K562 (cell line): ENCODE data around the gene ZNF644. TPM values are rescaled to one million over a fixed set of nuclear protein-coding genes. Genes with fewer than 3 reads are reported as not detected.

ENCODE experiments used
- ATAC-seq: fragments of 200-7000 bp; cut with Tn5 transposase; 3 replicates; pipeline ENCODE4 v1.9.1; 2020; ENCODE audit warnings: moderate library complexity
- BruUV-seq: library from RNA; stranded (reverse); fragments of 400-500 nt; replicated peaks from 2 replicates; lab custom pipeline; 2021; lab: Mats Ljungman, UMichigan
- CTCF ChIA-PET: fragments of 300-600 bp; formaldehyde crosslinking; extraction: SDS; loops from one replicate; lab custom pipeline; 2021; ENCODE audit warnings: low intra/inter-chr PET ratio; lab: Yijun Ruan, JAX
- POLR2A ChIA-PET: fragments of 300-600, 350-650 bp; sonication (Branson Sonifier 250); formaldehyde crosslinking; extraction: SDS; loops from one replicate; lab custom pipeline; 2021; ENCODE audit warnings: antibody characterized with exemption, inconsistent platforms; lab: Yijun Ruan, JAX
- DNase-seq, 4 experiments: peaks; one replicate each; pipeline versions ENCODE4 v3.0.0 to v3.0.0-alpha.2; 2011 to 2018; ENCODE audit warnings: low spot score in 3 of 4, mixed read lengths in 3 of 4; ENCODE audit errors: extremely low read depth in 1 of 4
- FAIRE-seq: peaks from 2 replicates; lab custom pipeline; 2011; peaks lifted over from hg19 to GRCh38; lab: Jason Lieb, UNC
- H2AFZ ChIP-seq: 2 replicates; pipeline ENCODE4 v1.6.0; 2011; ENCODE audit warnings: low read depth, low read length, control low read depth, inconsistent platforms
- H3K27ac ChIP-seq: fragments of 200-600 bp; 3 replicates; pipeline ENCODE4 v1.8.0; 2011; ENCODE audit warnings: low read depth, mild to moderate bottlenecking, control low read depth, inconsistent platforms, low read length, moderate library complexity, mixed read lengths; ENCODE audit errors: extremely low read depth
- H3K27me3 ChIP-seq, 2 experiments: fragments of 300-600 bp in 1 of 2; 2 replicates in 1 of 2; 3 replicates in 1 of 2; pipeline versions ENCODE4 v1.6.0 to v1.8.0; 2011; ENCODE audit warnings: inconsistent platforms in 2 of 2, low read length in 2 of 2, mild to moderate bottlenecking in 1 of 2, mixed read lengths in 1 of 2, moderate library complexity in 1 of 2; ENCODE audit not compliant: control insufficient read depth in 2 of 2, insufficient read depth in 2 of 2
- H3K36me3 ChIP-seq: fragments of 300-600 bp; 3 replicates; pipeline ENCODE4 v1.8.0; 2011; ENCODE audit warnings: mild to moderate bottlenecking, low read length, inconsistent platforms; ENCODE audit not compliant: control insufficient read depth, insufficient read depth
- H3K4me1 ChIP-seq, 2 experiments: fragments of 200-600 bp in 1 of 2; replicated peaks in 1 of 2; 2 replicates in 1 of 2; 3 replicates in 1 of 2; pipeline versions ENCODE4 v1.5.1 to v1.8.0; 2011; ENCODE audit warnings: inconsistent platforms in 2 of 2, low read length in 2 of 2, mild to moderate bottlenecking in 1 of 2, mixed read lengths in 1 of 2, moderate library complexity in 1 of 2; ENCODE audit not compliant: control insufficient read depth in 2 of 2, insufficient read depth in 2 of 2
- H3K4me2 ChIP-seq: 2 replicates; pipeline ENCODE4 v1.6.1; 2011; ENCODE audit warnings: low read length, control low read depth, inconsistent platforms, mixed read lengths; ENCODE audit not compliant: insufficient read depth
- H3K4me3 ChIP-seq: fragments of 200-600 bp; sonication (generic), shearing (Covaris generic); 2 replicates; pipeline ENCODE4 v1.5.1; 2016; ENCODE audit warnings: control low read depth, inconsistent platforms
- H3K79me2 ChIP-seq: fragments of 200-600 bp; 3 replicates; pipeline ENCODE4 v1.8.0; 2011; ENCODE audit warnings: low read length, inconsistent platforms; ENCODE audit not compliant: control insufficient read depth, insufficient read depth
- H3K9ac ChIP-seq, 2 experiments: 2 replicates each; pipeline versions ENCODE4 v1.6.0 to v1.6.1; 2011; ENCODE audit warnings: low read depth in 2 of 2, low read length in 2 of 2, control low read depth in 1 of 2, inconsistent platforms in 1 of 2, mild to moderate bottlenecking in 1 of 2, mixed read lengths in 1 of 2; ENCODE audit not compliant: insufficient read depth in 1 of 2
- H3K9me1 ChIP-seq: one replicate; pipeline ENCODE4 v1.6.0; 2011; ENCODE audit warnings: inconsistent platforms, mild to moderate bottlenecking, low read length, moderate library complexity; ENCODE audit not compliant: control insufficient read depth, insufficient read depth
- H3K9me3 ChIP-seq: replicated peaks from 2 replicates; pipeline ENCODE4 v1.5.1; 2011; ENCODE audit warnings: low read depth, low read length, inconsistent platforms; ENCODE audit not compliant: control insufficient read depth, insufficient read depth
- H4K20me1 ChIP-seq: replicated peaks from 2 replicates; pipeline ENCODE4 v1.6.1; 2011; ENCODE audit warnings: low read length, inconsistent platforms, mixed read lengths; ENCODE audit not compliant: control insufficient read depth, insufficient read depth
- CLOCK ChIP-seq: fragments of 250-450 bp; sonication (Bioruptor Pico); IDR thresholded peaks from 2 replicates; pipeline ENCODE4 v1.4.0; 2020; ENCODE audit warnings: mild to moderate bottlenecking, moderate library complexity, borderline replicate concordance
- CREB3L1 ChIP-seq: fragments of 450-650 bp; IDR thresholded peaks from 2 replicates; pipeline ENCODE4 v1.6.1; 2014; ENCODE audit warnings: low read depth, mild to moderate bottlenecking, moderate library complexity, borderline replicate concordance
- E2F8 ChIP-seq: fragments of 450-650 bp; IDR thresholded peaks from 2 replicates; pipeline ENCODE4 v1.7.1; 2018; ENCODE audit warnings: mild to moderate bottlenecking, low read depth; ENCODE audit not compliant: partially characterized antibody
- HDAC3 ChIP-seq: fragments of 450-650 bp; IDR thresholded peaks from 2 replicates; pipeline ENCODE4 v1.6.1; 2018; ENCODE audit warnings: borderline replicate concordance, mild to moderate bottlenecking, moderate library complexity; ENCODE audit not compliant: partially characterized antibody
- RBM39 ChIP-seq: fragments of 200-400 bp; formaldehyde crosslinking; optimal IDR thresholded peaks from 2 replicates; pipeline ENCODE3; 2018; ENCODE audit warnings: low read depth, low read length
- SUPT5H ChIP-seq: fragments of 450-650 bp; IDR thresholded peaks from 2 replicates; pipeline ENCODE4 v1.6.1; 2016
- TCFL5 ChIP-seq: fragments of 250-450 bp; sonication (Bioruptor Pico); conservative IDR thresholded peaks from 2 replicates; pipeline ENCODE4 v1.6.1; 2021; ENCODE audit warnings: mild to moderate bottlenecking, moderate library complexity, matching md5 sums
- ZNF121 ChIP-seq: sonication (generic); formaldehyde crosslinking; conservative IDR thresholded peaks from 2 replicates; pipeline ENCODE4 v1.8.0; 2022; ENCODE audit warnings: missing genetic modification reagents
- WGBS: fragments of 100-300 bp; shearing (Covaris generic); methylation state at CpG from one replicate; pipeline ENCODE4 v1.1.6; 2016; ENCODE audit warnings: low coverage, mixed read lengths; ENCODE audit not compliant: insufficient coverage; ENCODE audit errors: missing lambda C conversion rate; 5-methylcytosine and 5-hydroxymethylcytosine counted together
- in situ Hi-C: fragments of 300-500 bp; cut with MboI; formaldehyde crosslinking; loops from 4 replicates; pipeline ENCODE4 v1.15.0; 2018; ENCODE audit warnings: inconsistent platforms, mixed read lengths
- intact Hi-C: fragments of 100-400 bp; cut with micrococcal nuclease; formaldehyde crosslinking; loops from 2 replicates; pipeline ENCODE4 v1.14.2; 2022
- polyA plus RNA-seq, 8 experiments: library from polyadenylated mRNA; depleted of rRNA in 4 of 8; stranded (reverse) in 5 of 8; unstranded in 3 of 8; fragments of >200 nt; fragmentation: Nextera tagmentation in 2 of 8; fragmentation: Illumina TruSeq in 1 of 8; extraction: Ambion mirVana in 2 of 8; extraction: Trizol in 1 of 8; gene quantifications; 2 replicates each; pipeline versions ENCODE4 v1.2.1 to v1.2.3, GENCODE V29; 2011 to 2014; ENCODE audit warnings: inconsistent platforms in 1 of 8, missing spikeins in 1 of 8
- total RNA-seq, 7 experiments: library from RNA; depleted of rRNA in 6 of 7; stranded (reverse); fragments of >200 nt in 6 of 7; fragmentation: Illumina TruSeq in 2 of 7; extraction: Trizol in 2 of 7; gene quantifications; 2 replicates each; pipeline versions ENCODE4 v1.2.1 to v1.2.3, GENCODE V29; 2011 to 2021; ENCODE audit warnings: low replicate concordance in 1 of 7

ZNF644 gene
- total and polyA plus RNA-seq, 9 of the 15 experiments (the other 6 are each of a cell fraction or from before 2014, with no cell fraction given), result 25.3 to 71.4 (median 39.6) TPM

- intact Hi-C loops, result loop anchor here (10.0 kb wide), 1 partner anchor 153 kb away; no protein-coding TSS in a partner anchor
- no peak overlapping the region for H2AFZ ChIP-seq
- H3K9ac ChIP-seq, result no peak overlapping the region
- TF ChIP-seq TCFL5 (CRISPR knock-in tag), result no peak
- no peak for TF ChIP-seq RBM39
- no peak for TF ChIP-seq ZNF121 (CRISPR knock-in tag)
- in situ Hi-C loops, result no loop called here
- POLR2A ChIA-PET, result interaction anchor here (0.6 to 2.1 kb wide), 2 partner anchors 8 to 10 kb away, joined by 4 to 11 read pairs; no protein-coding TSS in a partner anchor
- ATAC-seq (no peak), DNase-seq (no peak), FAIRE-seq (no peak)
- no peaks in the 10 kb centered on the region for H3K9me1 ChIP-seq
- no peak overlapping the region for H3K27ac ChIP-seq
- no peak overlapping the region for H3K4me3 ChIP-seq
- no peak overlapping the region for H3K4me2 ChIP-seq
- peaks cover 98% of the 10 kb centered on the region for H3K79me2 ChIP-seq
- no peaks in the 10 kb centered on the region for H3K4me1 ChIP-seq
- no peaks in the 10 kb centered on the region for H3K9me3 ChIP-seq
- no peaks in the 10 kb centered on the region; the same call in 1 of the 2 replicates for H4K20me1 ChIP-seq
- no TSS peak for BruUV-seq
- 83% methylated on average over 2 of the region's 4 CpGs for WGBS
- H3K27me3 ChIP-seq, result no peaks in the 10 kb centered on the region
- peaks cover 21% of the 10 kb centered on the region for H3K36me3 ChIP-seq
- CTCF ChIA-PET, result no interaction called here
These were observed 9.6 kb downstream of the ZNF644 start for GRCh38 chr1:91012196-91012595.

GRCh38 chr1:91011726-91012125 lies 10.1 kb downstream of the ZNF644 start:
- POLR2A ChIA-PET, result interaction anchor here (0.6 to 2.1 kb wide), 2 partner anchors 8 to 10 kb away, joined by 4 to 11 read pairs; no protein-coding TSS in a partner anchor
- Histone ChIP-seq H4K20me1 (no peaks in the 10 kb centered on the region; the same call in 1 of the 2 replicates), H3K27me3 (no peaks in the 10 kb centered on the region), H3K4me2 (no peak overlapping the region), H3K27ac (no peak overlapping the region), H3K4me1 (no peaks in the 10 kb centered on the region), H3K9ac (no peak overlapping the region), H3K79me2 (peaks cover 99% of the 10 kb centered on the region), H3K9me3 (no peaks in the 10 kb centered on the region), H2AFZ (no peak overlapping the region), H3K36me3 (peaks cover 21% of the 10 kb centered on the region), H3K9me1 (no peaks in the 10 kb centered on the region), H3K4me3 (no peak overlapping the region)
- in situ Hi-C loops (no loop called here), intact Hi-C loops (loop anchor here (10.0 kb wide), 1 partner anchor 153 kb away; no protein-coding TSS in a partner anchor)
- DNase-seq (no peak), FAIRE-seq (no peak), ATAC-seq (no peak)
- WGBS, result 63% methylated on average over 1 of the region's 1 CpG
- BruUV-seq, result no TSS peak
- CTCF ChIA-PET, result no interaction called here
- no peak for TF ChIP-seq CLOCK (CRISPR knock-in tag)
- no peak for TF ChIP-seq HDAC3
- TF ChIP-seq E2F8, result no peak
- no peak for TF ChIP-seq CREB3L1
- TF ChIP-seq SUPT5H, result no peak
